MM.1S (cell line): ENCODE data around the gene OSGIN1.

Experiments used
- CTCF ChIP-seq: fragments of 300-600 bp; sonication (generic); IDR thresholded peaks from 2 replicates; pipeline ENCODE4 v1.5.1; 2016; ENCODE audit warnings: antibody characterized with exemption, low read length, mixed read lengths
- EZH2 ChIP-seq: fragments of 300-600 bp; sonication (generic); optimal IDR thresholded peaks from 2 replicates; pipeline ENCODE3; 2017; ENCODE audit warnings: low read depth, mild to moderate bottlenecking, antibody characterized with exemption, low read length, mixed read lengths
- EZH2phosphoT487 ChIP-seq: fragments of 300-600 bp; sonication (generic); IDR thresholded peaks from 2 replicates; pipeline ENCODE4 v1.6.1; 2018; ENCODE audit warnings: antibody characterized with exemption, low read length

- TF ChIP-seq CTCF, result no peak
- no peak for TF ChIP-seq EZH2
- TF ChIP-seq EZH2phosphoT487, result no peak
These were observed 22.7 kb downstream of the OSGIN1 start for GRCh38 chr16:83975590-83976260.
